Ammon's horn (tissue), 1 donor: ENCODE measurements around the gene DBF4.
A peak's percentile ranks its signal among the peaks of the same experiment; 100 is the strongest.
"Not testable (repeated sequence)": the region's sequence is repeated elsewhere in the genome, so short reads cannot be mapped to it uniquely, and the experiment has no call there.

Experiments used
- DNase-seq: peaks from one replicate; pipeline ENCODE4 v3.0.0-alpha.2; 2016; ENCODE audit warnings: low spot score

The DBF4 gene

GRCh38 chr7:87882151-87882937 is 6.1 kb downstream of the DBF4 start:
- DNase-seq, result no peak

GRCh38 chr7:87885018-87885417 is 8.7 kb downstream of the DBF4 start:
- DNase-seq, result no peak

- DNase-seq, result no peak
Observed at GRCh38 chr7:87886875-87887274, 10.6 kb downstream of the DBF4 start.

- no peak for DNase-seq
Observed at GRCh38 chr7:87895363-87895762, 19.1 kb downstream of the DBF4 start.

GRCh38 chr7:87899255-87899654 is 23.0 kb downstream of the DBF4 start:
- DNase-seq, result no peak

- DNase-seq, result not testable (repeated sequence)
Observed at GRCh38 chr7:87907136-87907906, 31.0 kb downstream of the DBF4 start.

- not testable (repeated sequence) for DNase-seq
Observed at GRCh38 chr7:87908814-87909213, 32.5 kb downstream of the DBF4 start.

- DNase-seq, result no peak
Observed at GRCh38 chr7:87912121-87912520, 35.8 kb downstream of the DBF4 start.

- no peak for DNase-seq
Observed at GRCh38 chr7:87918740-87919139, 42.4 kb downstream of the DBF4 start.

GRCh38 chr7:87919875-87920274 is 43.6 kb downstream of the DBF4 start:
- DNase-seq, result no peak

GRCh38 chr7:87920578-87920977 is 44.3 kb downstream of the DBF4 start:
- no peak for DNase-seq

GRCh38 chr7:87922759-87923395 is 46.6 kb downstream of the DBF4 start:
- not testable (repeated sequence) for DNase-seq

- DNase-seq, result no peak
Observed at GRCh38 chr7:87926581-87927461, 50.5 kb downstream of the DBF4 start.

- DNase-seq, result no peak
Observed at GRCh38 chr7:87933605-87933952, 57.3 kb downstream of the DBF4 start.

- peak; percentile 98 for DNase-seq
Observed at GRCh38 chr7:87933953-87934698, 57.8 kb downstream of the DBF4 start, which contains the start of gene ADAM22. Gene ADAM22 (plus strand): TSS chr7:87934251. CDS start chr7:87934466, 215 bp downstream.

- peak; percentile 59 for DNase-seq
Observed at GRCh38 chr7:87934699-87935383, 58.5 kb downstream of the DBF4 start.

GRCh38 chr7:87935384-87935706 is 59.1 kb downstream of the DBF4 start:
- DNase-seq, result peak; percentile 15

GRCh38 chr7:87941138-87941537 is 64.8 kb downstream of the DBF4 start:
- DNase-seq, result no peak

GRCh38 chr7:87944547-87944946 is 68.3 kb downstream of the DBF4 start:
- no peak for DNase-seq

GRCh38 chr7:87945926-87946325 is 69.6 kb downstream of the DBF4 start:
- not testable (repeated sequence) for DNase-seq

- DNase-seq, result no peak
Observed at GRCh38 chr7:87948371-87948770, 72.1 kb downstream of the DBF4 start.
